HG02642 (cell line): ENCODE results near the gene CLMN.
A peak's percentile ranks its signal among the peaks of the same experiment; 100 is the strongest.

Experiments used
- ATAC-seq: cut with Tn5 transposase; IDR thresholded peaks from one replicate; pipeline ENCODE4 v1.9.1; 2021; ENCODE audit warnings: mild to moderate bottlenecking; ENCODE audit not compliant: unreplicated experiment, poor library complexity

Gene CLMN

GRCh38 chr14:95323917-95324316 is 4.2 kb upstream of the CLMN start:
- ATAC-seq: no peak

- no peak for ATAC-seq
Measured at GRCh38 chr14:95323361-95323760, 3.7 kb upstream of the CLMN start.

- no peak for ATAC-seq
Measured at GRCh38 chr14:95322651-95323050, 2.9 kb upstream of the CLMN start.

GRCh38 chr14:95321693-95322455 is 2.2 kb upstream of the CLMN start:
- ATAC-seq: no peak

- no peak for ATAC-seq
Measured at GRCh38 chr14:95320955-95321600, 1.4 kb upstream of the CLMN start.

- ATAC-seq: no peak
Measured at GRCh38 chr14:95320078-95320895, 579 bp upstream of the CLMN start.

GRCh38 chr14:95318399-95319311 is 1.1 kb downstream of the CLMN start:
- no peak for ATAC-seq

- no peak for ATAC-seq
Measured at GRCh38 chr14:95317817-95318343, 1.8 kb downstream of the CLMN start.

- ATAC-seq: no peak
Measured at GRCh38 chr14:95316821-95317220, 2.9 kb downstream of the CLMN start.

GRCh38 chr14:95315579-95315978 is 4.1 kb downstream of the CLMN start:
- no peak for ATAC-seq

GRCh38 chr14:95315156-95315555 is 4.6 kb downstream of the CLMN start:
- ATAC-seq: no peak

GRCh38 chr14:95314609-95315008 is 5.1 kb downstream of the CLMN start:
- ATAC-seq: peak; percentile 63

- ATAC-seq: no peak
Measured at GRCh38 chr14:95313707-95314106, 6.0 kb downstream of the CLMN start.

GRCh38 chr14:95313190-95313589 is 6.5 kb downstream of the CLMN start:
- no peak for ATAC-seq

- ATAC-seq: no peak
Measured at GRCh38 chr14:95312311-95312710, 7.4 kb downstream of the CLMN start.

GRCh38 chr14:95311752-95312151 is 8.0 kb downstream of the CLMN start:
- no peak for ATAC-seq

GRCh38 chr14:95310635-95311380 is 8.9 kb downstream of the CLMN start:
- no peak for ATAC-seq

- ATAC-seq: no peak
Measured at GRCh38 chr14:95309261-95310051, 10.3 kb downstream of the CLMN start.
